A549 treated with CpdA at 1 μM for 4 hours (cell line): Measurements from ENCODE around the gene LACC1. TPM values are rescaled to one million over a fixed set of nuclear protein-coding genes. Genes with fewer than 3 reads are reported as not detected.

Experiments
- total RNA-seq: library from RNA; stranded (reverse); fragments of 200-300 nt; extraction: Qiagen RNA extraction; gene quantifications from 5 replicates; pipeline ENCODE4 v1.2.3, GENCODE V29; 2022; ENCODE audit warnings: low read depth

Gene LACC1
- 2.3 to 3.6 TPM (median 2.5 TPM) in 5 replicates for total RNA-seq

GRCh38 chr13:43879755-43880181 lies at the start of gene LACC1:
TSS of gene LACC1 (plus strand) at chr13:43879904. CDS start at chr13:43880986, 1,082 bp downstream.

GRCh38 chr13:43878892-43879754 lies 581 bp upstream of the LACC1 start, which contains the start of gene CCDC122:
TSS of gene CCDC122 (minus strand) at chr13:43879740. CDS start at chr13:43869376, 10,364 bp downstream.

Other genes with a start within 250 kb of the LACC1 start
- 0.64 to 1.0 TPM (median 0.92 TPM) in 5 replicates for gene ENOX1, start 92.9 kb upstream of the LACC1 start, total RNA-seq
- 2.4 to 3.7 TPM (median 3.5 TPM) in 5 replicates for gene CCDC122, start 164 bp upstream of the LACC1 start, total RNA-seq